Trophoblast cell (in vitro differentiated cells and primary cell): ENCODE data around the gene IL18RAP.

ENCODE experiments used
- DNase-seq, 2 donors: peaks; one replicate each; pipeline ENCODE4 v3.0.0-alpha.2; 2016
- H2AFZ ChIP-seq: 2 replicates; pipeline ENCODE4 v1.6.1; 2013; ENCODE audit warnings: low read length, moderate library complexity, mild to moderate bottlenecking; ENCODE audit not compliant: insufficient read depth, poor library complexity
- H2AK5ac ChIP-seq: 2 replicates; pipeline ENCODE4 v1.6.1; 2013; ENCODE audit warnings: mild to moderate bottlenecking, low read length
- H2BK120ac ChIP-seq: 2 replicates; pipeline ENCODE4 v1.6.1; 2013; ENCODE audit warnings: low read length, mild to moderate bottlenecking, moderate library complexity; ENCODE audit not compliant: insufficient read depth, poor library complexity
- H2BK12ac ChIP-seq: 2 replicates; pipeline ENCODE4 v1.6.1; 2013; ENCODE audit warnings: mild to moderate bottlenecking, low read length, moderate library complexity
- H2BK5ac ChIP-seq: 2 replicates; pipeline ENCODE4 v1.6.1; 2013; ENCODE audit warnings: low read length, low read depth, moderate library complexity, mild to moderate bottlenecking; ENCODE audit not compliant: poor library complexity
- H3K14ac ChIP-seq: 2 replicates; pipeline ENCODE4 v1.6.1; 2013; ENCODE audit warnings: mild to moderate bottlenecking, low read length
- H3K18ac ChIP-seq: 2 replicates; pipeline ENCODE4 v1.6.1; 2013; ENCODE audit warnings: mild to moderate bottlenecking, low read length
- H3K23ac ChIP-seq: 2 replicates; pipeline ENCODE4 v1.6.1; 2013; ENCODE audit warnings: low read length
- H3K27ac ChIP-seq: 2 replicates; pipeline ENCODE4 v1.5.1; 2013; ENCODE audit warnings: low read depth, mild to moderate bottlenecking, inconsistent platforms, low read length, moderate library complexity
- H3K27me3 ChIP-seq: 2 replicates; pipeline ENCODE4 v1.6.1; 2013; ENCODE audit warnings: inconsistent platforms, mild to moderate bottlenecking, low read length, moderate library complexity; ENCODE audit not compliant: insufficient read depth
- H3K36me3 ChIP-seq, 2 experiments: 1 replicate in 1 of 2; 2 replicates in 1 of 2; pipeline ENCODE4 v1.6.1; 2013; ENCODE audit warnings: low read length in 2 of 2, mild to moderate bottlenecking in 2 of 2, moderate library complexity in 1 of 2; ENCODE audit not compliant: insufficient read depth in 2 of 2, control insufficient read depth in 1 of 2
- H3K4ac ChIP-seq: 2 replicates; pipeline ENCODE4 v1.6.1; 2013; ENCODE audit warnings: low read depth, mild to moderate bottlenecking, low read length, moderate library complexity
- H3K4me1 ChIP-seq, 2 experiments: 1 replicate in 1 of 2; 2 replicates in 1 of 2; pipeline ENCODE4 v1.6.1; 2013; ENCODE audit warnings: low read length in 2 of 2, mild to moderate bottlenecking in 2 of 2, moderate library complexity in 1 of 2; ENCODE audit not compliant: insufficient read depth in 2 of 2, control insufficient read depth in 1 of 2
- H3K4me2 ChIP-seq: 2 replicates; pipeline ENCODE4 v1.6.1; 2013; ENCODE audit warnings: inconsistent platforms, mild to moderate bottlenecking, low read length, moderate library complexity
- H3K4me3 ChIP-seq: 2 replicates; pipeline ENCODE4 v1.5.1; 2013; ENCODE audit warnings: mild to moderate bottlenecking, low read depth, low read length, inconsistent platforms
- H3K79me1 ChIP-seq: one replicate; pipeline ENCODE4 v1.6.1; 2013; ENCODE audit warnings: low read length
- H3K79me2 ChIP-seq: 2 replicates; pipeline ENCODE4 v1.6.1; 2013; ENCODE audit warnings: low read length, mild to moderate bottlenecking; ENCODE audit not compliant: control insufficient read depth, insufficient read depth, poor library complexity
- H3K9ac ChIP-seq: 2 replicates; pipeline ENCODE4 v1.6.1; 2013; ENCODE audit warnings: mild to moderate bottlenecking, low read length
- H3K9me3 ChIP-seq: 2 replicates; pipeline ENCODE4 v1.6.1; 2013; ENCODE audit warnings: low read depth, mild to moderate bottlenecking, control low read depth, inconsistent platforms, low read length; ENCODE audit not compliant: insufficient read depth
- H4K12ac ChIP-seq: 2 replicates; pipeline ENCODE4 v1.6.1; 2013; ENCODE audit warnings: low read depth, mild to moderate bottlenecking, low read length, moderate library complexity
- H4K8ac ChIP-seq: 2 replicates; pipeline ENCODE4 v1.6.1; 2013; ENCODE audit warnings: low read depth, mild to moderate bottlenecking, low read length, moderate library complexity
- H4K91ac ChIP-seq: one replicate; pipeline ENCODE4 v1.6.1; 2013; ENCODE audit warnings: low read depth, mild to moderate bottlenecking, low read length, moderate library complexity
- WGBS: extraction: QIAGEN DNeasy Blood & Tissue Kit; methylation state at CpG from one replicate; pipeline ENCODE4 v1.1.7; 2013; ENCODE audit warnings: missing lambda C conversion rate; ENCODE audit not compliant: insufficient read length, insufficient coverage; ENCODE audit errors: extremely low coverage; 5-methylcytosine and 5-hydroxymethylcytosine counted together

Gene IL18RAP

GRCh38 chr2:102392096-102392495, 30.9 kb upstream of the IL18RAP start:
- Histone ChIP-seq H4K12ac (no peak overlapping the region), H2BK12ac (no peak overlapping the region), H4K8ac (no peak overlapping the region), H3K9ac (no peak overlapping the region), H2BK5ac (no peak overlapping the region), H4K91ac (no peak overlapping the region), H3K23ac (no peak overlapping the region), H3K79me2 (no peaks in the 10 kb centered on the region), H2BK120ac (no peak overlapping the region), H3K4me1 (no peaks in the 10 kb centered on the region), H3K9me3 (no peaks in the 10 kb centered on the region), H2AK5ac (no peak overlapping the region), H3K14ac (no peak overlapping the region), H3K36me3 (no peaks in the 10 kb centered on the region), H3K27ac (no peak overlapping the region), H3K79me1 (no peaks in the 10 kb centered on the region), H2AFZ (no peak overlapping the region), H3K18ac (no peak overlapping the region), H3K4ac (no peak overlapping the region), H3K4me3 (no peak overlapping the region), H3K4me2 (no peak overlapping the region), H3K27me3 (no peaks in the 10 kb centered on the region)
- no CpG with 5 or more reads among the region's 3 CpGs for WGBS
- DNase-seq = no peak

GRCh38 chr2:102392942-102393341, 30.0 kb upstream of the IL18RAP start:
- no peaks in the 10 kb centered on the region for H3K27me3 ChIP-seq
- no CpG with 5 or more reads among the region's 1 CpG for whole genome bisulfite sequencing
- H3K9me3 ChIP-seq = no peaks in the 10 kb centered on the region
- no peaks in the 10 kb centered on the region for H3K79me2 ChIP-seq
- no peak overlapping the region for H2AK5ac ChIP-seq
- no peaks in the 10 kb centered on the region for H3K79me1 ChIP-seq
- no peak overlapping the region for H3K4me2 ChIP-seq
- no peak overlapping the region for H2BK120ac ChIP-seq
- no peak overlapping the region for H4K12ac ChIP-seq
- no peak overlapping the region for H3K27ac ChIP-seq
- H2AFZ ChIP-seq = no peak overlapping the region
- no peak overlapping the region for H4K8ac ChIP-seq
- H3K4ac ChIP-seq = no peak overlapping the region
- no peak overlapping the region for H2BK5ac ChIP-seq
- no peak overlapping the region for H3K14ac ChIP-seq
- no peaks in the 10 kb centered on the region for H3K36me3 ChIP-seq
- H3K23ac ChIP-seq = no peak overlapping the region
- H3K4me3 ChIP-seq = no peak overlapping the region
- H3K18ac ChIP-seq = no peak overlapping the region
- DNase-seq = peak in 1 of 2 donors; percentile 7
- no peak overlapping the region for H4K91ac ChIP-seq
- no peaks in the 10 kb centered on the region for H3K4me1 ChIP-seq
- no peak overlapping the region for H2BK12ac ChIP-seq
- H3K9ac ChIP-seq = no peak overlapping the region

GRCh38 chr2:102396012-102396411, 26.9 kb upstream of the IL18RAP start:
- Histone ChIP-seq H3K36me3 (no peaks in the 10 kb centered on the region), H3K79me2 (no peaks in the 10 kb centered on the region), H3K9me3 (no peaks in the 10 kb centered on the region), H3K4me3 (no peak overlapping the region), H3K14ac (no peak overlapping the region), H3K27ac (no peak overlapping the region), H3K18ac (no peak overlapping the region), H4K91ac (no peak overlapping the region), H2BK120ac (no peak overlapping the region), H3K27me3 (no peaks in the 10 kb centered on the region), H3K4ac (no peak overlapping the region), H4K8ac (no peak overlapping the region), H2AK5ac (no peak overlapping the region), H2BK12ac (no peak overlapping the region), H2AFZ (no peak overlapping the region), H3K4me1 (no peaks in the 10 kb centered on the region), H3K23ac (no peak overlapping the region), H3K4me2 (no peak overlapping the region), H2BK5ac (no peak overlapping the region), H4K12ac (no peak overlapping the region), H3K79me1 (no peaks in the 10 kb centered on the region), H3K9ac (no peak overlapping the region)
- no CpG with 5 or more reads among the region's 2 CpGs for WGBS
- DNase-seq = no peak

GRCh38 chr2:102397209-102397608, 25.8 kb upstream of the IL18RAP start:
- Histone ChIP-seq H3K9me3 (no peaks in the 10 kb centered on the region), H3K4me2 (no peak overlapping the region), H4K91ac (no peak overlapping the region), H3K9ac (no peak overlapping the region), H3K27ac (no peak overlapping the region), H4K12ac (no peak overlapping the region), H2BK120ac (no peak overlapping the region), H3K4me3 (no peak overlapping the region), H4K8ac (no peak overlapping the region), H3K36me3 (no peaks in the 10 kb centered on the region), H3K14ac (no peak overlapping the region), H3K18ac (no peak overlapping the region), H2AK5ac (no peak overlapping the region), H3K27me3 (no peaks in the 10 kb centered on the region), H2BK5ac (no peak overlapping the region), H3K4ac (no peak overlapping the region), H3K79me1 (no peaks in the 10 kb centered on the region), H3K79me2 (no peaks in the 10 kb centered on the region), H3K23ac (no peak overlapping the region), H3K4me1 (no peaks in the 10 kb centered on the region), H2BK12ac (no peak overlapping the region), H2AFZ (no peak overlapping the region)
- no peak for DNase-seq
- no CpG with 5 or more reads among the region's 6 CpGs for WGBS
